PC-3 (cell line): ENCODE measurements around the gene RGS11. TPM values are rescaled to one million over a fixed set of nuclear protein-coding genes. Genes with fewer than 3 reads are reported as not detected.

Experiments
- ATAC-seq: fragments of 200-7000 bp; cut with Tn5 transposase; 2 replicates; pipeline ENCODE4 v1.9.1; 2020; ENCODE audit warnings: mild to moderate bottlenecking, moderate library complexity
- BruUV-seq: library from RNA; stranded (reverse); fragments of 400-500 nt; replicated peaks from 2 replicates; lab custom pipeline; 2021; lab: Mats Ljungman, UMichigan
- CTCF ChIA-PET: fragments of 300-600 bp; sonication (Branson Sonifier 250); formaldehyde crosslinking; loops from one replicate; lab custom pipeline; 2022; ENCODE audit warnings: antibody characterized with exemption; lab: Charles Lee
- POLR2A ChIA-PET: fragments of 300-600 bp; sonication (Branson Sonifier 250); formaldehyde crosslinking; loops from one replicate; lab custom pipeline; 2022; ENCODE audit warnings: antibody characterized with exemption; ENCODE audit not compliant: unreplicated experiment; lab: Charles Lee
- DNase-seq: peaks from one replicate; pipeline ENCODE4 v3.0.0-alpha.2; 2015
- H2AFZ ChIP-seq: fragments of 300-600 bp; sonication (generic); 2 replicates; pipeline ENCODE4 v1.6.0; 2016; ENCODE audit warnings: antibody characterized with exemption, low read length
- H3F3A ChIP-seq: fragments of 300-600 bp; sonication (generic); one replicate; pipeline ENCODE4 v1.6.0; 2017; ENCODE audit warnings: antibody characterized with exemption, low read length, control low read depth, mild to moderate bottlenecking; ENCODE audit not compliant: unreplicated experiment
- H3K27ac ChIP-seq: fragments of 300-600 bp; sonication (generic); 2 replicates; pipeline ENCODE4 v1.5.1; 2016; ENCODE audit warnings: mild to moderate bottlenecking, low read length
- H3K27me3 ChIP-seq: fragments of 300-600 bp; sonication (generic); 2 replicates; pipeline ENCODE4 v1.6.1; 2016; ENCODE audit warnings: low read length, mixed read lengths
- H3K36me3 ChIP-seq: fragments of 300-600 bp; sonication (generic); 2 replicates; pipeline ENCODE4 v1.6.1; 2016; ENCODE audit warnings: low read depth, mixed run types, low read length, mixed read lengths
- H3K4me1 ChIP-seq: fragments of 300-600 bp; sonication (generic); 2 replicates; pipeline ENCODE4 v1.5.1; 2016; ENCODE audit warnings: low read length; ENCODE audit not compliant: insufficient read depth
- H3K4me2 ChIP-seq: fragments of 300-600 bp; sonication (generic); 2 replicates; pipeline ENCODE4 v1.6.0; 2016; ENCODE audit warnings: low read length
- H3K4me3 ChIP-seq: fragments of 300-600 bp; sonication (generic); 2 replicates; pipeline ENCODE4 v1.5.1; 2016; ENCODE audit warnings: mild to moderate bottlenecking, low read length, mixed read lengths
- H3K79me2 ChIP-seq: fragments of 300-600 bp; sonication (generic); 2 replicates; pipeline ENCODE4 v1.6.1; 2017; ENCODE audit warnings: low read length, mixed read lengths
- H3K9ac ChIP-seq: fragments of 300-600 bp; sonication (generic); 2 replicates; pipeline ENCODE4 v1.6.0; 2016; ENCODE audit warnings: mild to moderate bottlenecking, low read length
- H3K9me2 ChIP-seq: fragments of 300-600 bp; sonication (generic); replicated peaks from 2 replicates; pipeline ENCODE4 v1.6.1; 2016; ENCODE audit warnings: mixed run types, low read length, mixed read lengths
- H3K9me3 ChIP-seq: fragments of 300-600 bp; sonication (generic); 2 replicates; pipeline ENCODE4 v1.6.1; 2016; ENCODE audit warnings: low read length, mixed read lengths
- H4K20me1 ChIP-seq: fragments of 300-600 bp; sonication (generic); 2 replicates; pipeline ENCODE4 v1.6.1; 2016; ENCODE audit warnings: low read length, mixed read lengths
- EZH2 ChIP-seq: fragments of 300-600 bp; sonication (generic); IDR thresholded peaks from one replicate; pipeline ENCODE4 v1.6.1; 2017; ENCODE audit warnings: antibody characterized with exemption, mild to moderate bottlenecking, low read length; ENCODE audit not compliant: unreplicated experiment
- EZH2phosphoT487 ChIP-seq: fragments of 300-600 bp; sonication (generic); IDR thresholded peaks from 2 replicates; pipeline ENCODE4 v1.6.1; 2018; ENCODE audit warnings: mild to moderate bottlenecking, antibody characterized with exemption, low read length, borderline replicate concordance
- intact Hi-C: fragments of 100-400 bp; cut with micrococcal nuclease; formaldehyde crosslinking; loops from 2 replicates; pipeline ENCODE4 v1.9.0; 2023
- total RNA-seq: library from RNA; depleted of rRNA; stranded (reverse); fragments of >200 nt; gene quantifications from 2 replicates; pipeline ENCODE4 v1.2.3, GENCODE V29; 2014
- TF ChIP-seq, protein P1 (sequence below): fragments of 300-600 bp; sonication (generic); conservative IDR thresholded peaks from 2 replicates; pipeline ENCODE4 v1.5.1; 2017; ENCODE audit warnings: antibody characterized with exemption, low read depth, mild to moderate bottlenecking, low read length

Gene RGS11
- total RNA-seq, 1 experiment from 2014 or later = 1.2 TPM

DNA sequence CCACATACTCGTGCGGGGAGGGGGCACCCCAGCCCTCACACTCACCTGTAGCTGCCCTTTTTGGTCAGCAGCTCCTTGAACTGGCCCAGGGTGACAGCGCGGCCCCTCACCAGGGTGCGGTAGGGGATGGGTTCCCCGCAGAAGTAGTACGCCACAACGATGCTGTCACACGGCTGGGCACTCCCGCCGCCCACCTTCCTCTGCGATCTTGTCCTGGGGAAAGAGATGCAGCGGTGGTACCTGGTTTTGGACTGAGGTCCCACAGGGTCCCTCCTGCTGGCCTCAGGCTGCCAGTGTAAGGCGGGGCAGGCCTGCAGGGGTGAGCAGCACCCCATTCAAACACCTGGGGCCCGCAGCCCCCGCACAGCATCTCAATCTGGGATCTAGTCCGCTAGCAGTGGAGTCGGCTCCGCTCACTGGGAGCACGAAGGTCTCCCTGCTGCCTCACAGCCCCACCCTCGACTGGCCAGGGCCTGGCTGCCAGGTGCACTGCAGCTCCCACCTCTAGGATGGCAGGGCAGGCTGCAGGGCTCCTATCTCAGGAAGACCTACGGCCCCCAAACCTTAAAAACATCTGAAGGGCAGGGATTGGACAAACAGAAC is 13.8 kb upstream of the RGS11 start:
- no peak for TF ChIP-seq EZH2
- TF ChIP-seq, protein P1, sequence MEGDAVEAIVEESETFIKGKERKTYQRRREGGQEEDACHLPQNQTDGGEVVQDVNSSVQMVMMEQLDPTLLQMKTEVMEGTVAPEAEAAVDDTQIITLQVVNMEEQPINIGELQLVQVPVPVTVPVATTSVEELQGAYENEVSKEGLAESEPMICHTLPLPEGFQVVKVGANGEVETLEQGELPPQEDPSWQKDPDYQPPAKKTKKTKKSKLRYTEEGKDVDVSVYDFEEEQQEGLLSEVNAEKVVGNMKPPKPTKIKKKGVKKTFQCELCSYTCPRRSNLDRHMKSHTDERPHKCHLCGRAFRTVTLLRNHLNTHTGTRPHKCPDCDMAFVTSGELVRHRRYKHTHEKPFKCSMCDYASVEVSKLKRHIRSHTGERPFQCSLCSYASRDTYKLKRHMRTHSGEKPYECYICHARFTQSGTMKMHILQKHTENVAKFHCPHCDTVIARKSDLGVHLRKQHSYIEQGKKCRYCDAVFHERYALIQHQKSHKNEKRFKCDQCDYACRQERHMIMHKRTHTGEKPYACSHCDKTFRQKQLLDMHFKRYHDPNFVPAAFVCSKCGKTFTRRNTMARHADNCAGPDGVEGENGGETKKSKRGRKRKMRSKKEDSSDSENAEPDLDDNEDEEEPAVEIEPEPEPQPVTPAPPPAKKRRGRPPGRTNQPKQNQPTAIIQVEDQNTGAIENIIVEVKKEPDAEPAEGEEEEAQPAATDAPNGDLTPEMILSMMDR = no peak
- no peak for TF ChIP-seq EZH2phosphoT487
- no peaks in the 10 kb centered on the region; the same call in 1 of the 2 replicates for H3K36me3 ChIP-seq
- intact Hi-C loops = no loop called here
- H3K9me2 ChIP-seq = no peaks in the 10 kb centered on the region
- BruUV-seq = no TSS peak
- no peaks in the 10 kb centered on the region for H3K27me3 ChIP-seq
- H3F3A ChIP-seq = no peaks in the 10 kb centered on the region
- no peaks in the 10 kb centered on the region for H3K9me3 ChIP-seq
- no peak for DNase-seq
- no peak overlapping the region for H2AFZ ChIP-seq
- no peaks in the 10 kb centered on the region for H4K20me1 ChIP-seq
- H3K4me1 ChIP-seq = no peaks in the 10 kb centered on the region
- H3K9ac ChIP-seq = no peak overlapping the region
- H3K27ac ChIP-seq = no peak overlapping the region
- ChIA-PET POLR2A (no interaction called here), CTCF (interaction anchor here (0.6 kb wide), 1 partner anchor 63 kb away, joined by 3 read pairs; no protein-coding TSS in a partner anchor)
- no peak overlapping the region for H3K4me2 ChIP-seq
- ATAC-seq = no peak
- H3K4me3 ChIP-seq = no peak overlapping the region
- H3K79me2 ChIP-seq = no peaks in the 10 kb centered on the region

DNA sequence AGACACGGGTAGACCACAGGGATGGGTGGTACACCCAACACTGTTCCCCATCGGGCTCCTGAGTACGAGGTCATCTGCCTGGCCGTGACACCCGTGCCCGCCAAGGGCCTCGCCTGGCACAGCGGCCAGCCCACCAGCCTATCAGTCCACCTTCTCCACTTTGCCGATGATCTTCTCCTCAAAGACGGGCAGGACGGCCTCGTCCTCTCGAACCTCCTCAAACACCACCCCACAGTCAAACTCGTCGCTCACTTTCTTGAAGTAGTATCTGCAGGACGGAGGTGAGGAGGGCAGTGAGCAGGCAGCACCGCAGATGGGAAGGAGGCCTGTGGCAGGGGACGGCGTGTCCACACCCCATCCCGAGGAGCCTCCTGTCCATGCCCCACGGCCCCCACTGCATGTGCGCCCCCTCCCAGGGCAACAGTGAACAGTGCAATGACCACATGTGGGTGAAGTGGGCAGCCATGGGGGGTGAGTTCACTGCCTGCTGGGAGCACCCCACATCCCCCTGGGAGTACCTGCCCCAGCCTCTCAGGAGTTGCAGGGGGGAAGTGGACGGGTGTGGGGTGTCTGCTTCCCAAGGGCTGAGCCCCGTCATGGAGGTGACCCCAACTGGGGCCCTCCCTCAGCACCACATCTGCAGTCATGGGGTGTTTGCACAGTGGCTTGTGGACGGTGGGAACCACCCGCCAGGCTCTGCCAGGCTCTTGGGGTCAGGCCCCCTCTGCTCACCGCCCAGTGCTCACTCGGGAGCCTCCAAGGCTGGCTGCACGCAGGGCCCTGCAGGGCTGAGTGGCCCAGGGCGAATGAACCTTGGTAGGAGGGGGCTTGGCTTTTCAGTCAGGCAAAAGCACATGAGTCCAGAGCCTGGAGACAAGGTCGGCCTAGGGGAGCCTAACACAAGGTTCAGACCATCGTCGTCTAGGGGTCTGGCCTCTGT is 12.5 kb upstream of the RGS11 start:
- TF ChIP-seq EZH2 = no peak
- no peak for TF ChIP-seq EZH2phosphoT487
- TF ChIP-seq, protein P1 = no peak
- intact Hi-C loops = no loop called here
- Histone ChIP-seq H3K27ac (no peak overlapping the region), H4K20me1 (no peaks in the 10 kb centered on the region), H3F3A (no peaks in the 10 kb centered on the region), H3K9me2 (no peaks in the 10 kb centered on the region), H3K4me1 (no peaks in the 10 kb centered on the region), H3K9ac (no peak overlapping the region), H3K79me2 (no peaks in the 10 kb centered on the region), H3K9me3 (no peaks in the 10 kb centered on the region), H3K4me2 (no peak overlapping the region), H3K36me3 (no peaks in the 10 kb centered on the region; the same call in 1 of the 2 replicates), H2AFZ (no peak overlapping the region), H3K27me3 (no peaks in the 10 kb centered on the region), H3K4me3 (no peak overlapping the region)
- DNase-seq (no peak), ATAC-seq (no peak)
- ChIA-PET POLR2A (no interaction called here), CTCF (no interaction called here)
- no TSS peak for BruUV-seq
